NB4 (cell line): ENCODE data around the gene ENAH.

Experiments
- DNase-seq: peaks from one replicate; pipeline ENCODE4 v3.0.0; 2010; ENCODE audit warnings: low read depth
- H3K4me3 ChIP-seq: one replicate; pipeline ENCODE4 v1.5.1; 2011; ENCODE audit warnings: mild to moderate bottlenecking, low read depth, low read length, moderate library complexity
- CTCF ChIP-seq: IDR thresholded peaks from one replicate; pipeline ENCODE4 v1.5.1; 2012; ENCODE audit warnings: low read depth, low read length
- MAX ChIP-seq: IDR thresholded peaks from 2 replicates; pipeline ENCODE4 v1.6.1; 2011; ENCODE audit warnings: low read depth, low read length
- MYC ChIP-seq: IDR thresholded peaks from 2 replicates; pipeline ENCODE4 v1.6.1; 2011; ENCODE audit warnings: low read depth, low read length
- POLR2A ChIP-seq: IDR thresholded peaks from 2 replicates; pipeline ENCODE4 v1.6.1; 2011; ENCODE audit warnings: mild to moderate bottlenecking; ENCODE audit not compliant: insufficient read length; ENCODE audit errors: extremely low read depth

ENAH gene

GRCh38 chr1:225509376-225509707 lies 143.6 kb downstream of the ENAH start:
- DNase-seq, result no peak
- TF ChIP-seq POLR2A (no peak), MAX (no peak), MYC (no peak), CTCF (no peak)
- no peak overlapping the region for H3K4me3 ChIP-seq

- H3K4me3 ChIP-seq, result no peak overlapping the region
- TF ChIP-seq CTCF, result no peak
- DNase-seq, result peak; percentile 38
Observed at GRCh38 chr1:225508538-225509375, 144.2 kb downstream of the ENAH start.

- no peak for DNase-seq
- H3K4me3 ChIP-seq, result no peak overlapping the region
- TF ChIP-seq CTCF (no peak), POLR2A (no peak), MAX (no peak), MYC (no peak)
Observed at GRCh38 chr1:225506727-225507126, 146.2 kb downstream of the ENAH start.

GRCh38 chr1:225504776-225505175 lies 148.1 kb downstream of the ENAH start:
- TF ChIP-seq MAX (no peak), POLR2A (no peak), MYC (no peak), CTCF (no peak)
- no peak for DNase-seq

GRCh38 chr1:225500624-225501192 lies 152.2 kb downstream of the ENAH start:
- DNase-seq, result no peak
- TF ChIP-seq CTCF (no peak), POLR2A (no peak), MYC (no peak), MAX (no peak)
- H3K4me3 ChIP-seq, result no peak overlapping the region

More at GRCh38 chr1:225504776-225505175, 148.1 kb downstream of the ENAH start:
- no peak overlapping the region for H3K4me3 ChIP-seq

- H3K4me3 ChIP-seq, result no peak overlapping the region
- TF ChIP-seq CTCF (no peak), MYC (no peak), POLR2A (no peak), MAX (no peak)
- DNase-seq, result peak; percentile 21
Observed at GRCh38 chr1:225498549-225499136, 154.3 kb downstream of the ENAH start.
